H1 (cell line): Measurements from ENCODE around the gene ARPC3.

Experiments used
- CBX5 ChIP-seq: fragments of 300-800, 300-1000 bp; sonication (generic); IDR thresholded peaks from 2 replicates; pipeline ENCODE4 v1.7.1; 2016; ENCODE audit warnings: antibody characterized with exemption, low read length, low read depth
- EP300 ChIP-seq, 2 experiments: IDR thresholded peaks; 1 replicate in 1 of 2; 2 replicates in 1 of 2; pipeline ENCODE4 v1.6.1; 2011 to 2012; ENCODE audit warnings: low read depth in 2 of 2, low read length in 2 of 2, mild to moderate bottlenecking in 2 of 2, borderline replicate concordance in 1 of 2, inconsistent platforms in 1 of 2, moderate library complexity in 1 of 2
- EZH2 ChIP-seq: fragments of 200-600 bp; sonication (generic); IDR thresholded peaks from 2 replicates; pipeline ENCODE4 v1.7.1; 2012; ENCODE audit warnings: low read depth, mild to moderate bottlenecking, moderate library complexity, low read length, inconsistent platforms; ENCODE audit not compliant: severe bottlenecking
- RAD21 ChIP-seq, 2 experiments: IDR thresholded peaks in 1 of 2; conservative IDR thresholded peaks in 1 of 2; 2 replicates each; pipeline ENCODE4 v1.6.1; 2011; ENCODE audit warnings: low read depth in 2 of 2, low read length in 2 of 2, improper control_type of control experiment in 1 of 2, inconsistent platforms in 1 of 2, mild to moderate bottlenecking in 1 of 2, moderate library complexity in 1 of 2
- TAF1 ChIP-seq: IDR thresholded peaks from 2 replicates; pipeline ENCODE4 v1.6.1; 2011; ENCODE audit warnings: mild to moderate bottlenecking, low read depth, low read length
- ZNF274 ChIP-seq: IDR thresholded peaks from 2 replicates; pipeline ENCODE4 v1.7.0; 2012; ENCODE audit warnings: low read length, borderline replicate concordance; ENCODE audit errors: extremely low read depth
- TF ChIP-seq, protein P1 (sequence below), 3 experiments: IDR thresholded peaks; 1 replicate in 2 of 3; 2 replicates in 1 of 3; pipeline versions ENCODE4 v1.5.1 to v1.6.1; 2011; ENCODE audit warnings: low read length in 3 of 3, mild to moderate bottlenecking in 3 of 3, inconsistent platforms in 2 of 3, low read depth in 1 of 3, moderate library complexity in 1 of 3; ENCODE audit not compliant: insufficient read depth in 1 of 3; ENCODE audit errors: control extremely low read depth in 1 of 3

DNA sequence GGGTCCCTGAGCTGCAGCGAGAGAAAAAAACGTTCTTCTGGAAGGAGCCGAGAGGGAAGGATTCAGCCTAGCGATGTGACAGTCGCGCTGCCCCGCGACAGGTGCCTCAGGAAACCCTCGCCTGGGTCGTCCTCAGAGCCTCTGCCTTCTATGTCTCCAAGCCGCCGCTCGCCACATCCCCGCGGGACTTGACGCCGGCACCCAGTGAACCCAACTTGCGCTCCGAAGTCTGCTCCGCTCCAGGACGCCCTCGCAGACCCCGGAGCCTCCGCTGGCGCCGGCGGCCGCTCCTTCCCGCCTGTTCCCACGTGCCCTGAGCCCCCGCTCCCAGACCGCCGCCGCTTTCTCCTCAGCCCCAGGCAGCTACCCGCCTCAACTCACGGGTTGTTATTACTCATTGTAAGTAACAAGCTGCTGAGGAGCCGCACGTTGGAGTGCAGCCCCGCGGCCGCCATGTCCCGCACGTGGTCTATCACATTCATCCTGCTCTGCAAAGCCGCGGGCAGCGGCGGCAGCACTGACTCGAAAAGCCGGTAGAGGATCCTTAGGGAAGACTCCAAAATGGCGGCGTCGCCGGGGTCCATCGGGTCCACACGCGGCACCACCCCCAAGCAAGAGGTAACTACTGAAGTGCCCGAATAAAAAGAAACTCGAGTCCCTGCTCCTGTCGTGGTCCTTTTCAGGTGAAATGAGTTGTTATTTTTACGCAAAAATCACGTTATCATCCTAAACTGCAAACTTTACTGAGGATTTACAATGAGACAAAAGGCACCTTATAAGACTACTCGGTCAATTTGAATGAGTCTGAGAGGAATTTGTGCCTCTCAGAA, 46.8 kb downstream of the ARPC3 start, which contains the start of gene ANAPC7:
- TF ChIP-seq, protein P1, sequence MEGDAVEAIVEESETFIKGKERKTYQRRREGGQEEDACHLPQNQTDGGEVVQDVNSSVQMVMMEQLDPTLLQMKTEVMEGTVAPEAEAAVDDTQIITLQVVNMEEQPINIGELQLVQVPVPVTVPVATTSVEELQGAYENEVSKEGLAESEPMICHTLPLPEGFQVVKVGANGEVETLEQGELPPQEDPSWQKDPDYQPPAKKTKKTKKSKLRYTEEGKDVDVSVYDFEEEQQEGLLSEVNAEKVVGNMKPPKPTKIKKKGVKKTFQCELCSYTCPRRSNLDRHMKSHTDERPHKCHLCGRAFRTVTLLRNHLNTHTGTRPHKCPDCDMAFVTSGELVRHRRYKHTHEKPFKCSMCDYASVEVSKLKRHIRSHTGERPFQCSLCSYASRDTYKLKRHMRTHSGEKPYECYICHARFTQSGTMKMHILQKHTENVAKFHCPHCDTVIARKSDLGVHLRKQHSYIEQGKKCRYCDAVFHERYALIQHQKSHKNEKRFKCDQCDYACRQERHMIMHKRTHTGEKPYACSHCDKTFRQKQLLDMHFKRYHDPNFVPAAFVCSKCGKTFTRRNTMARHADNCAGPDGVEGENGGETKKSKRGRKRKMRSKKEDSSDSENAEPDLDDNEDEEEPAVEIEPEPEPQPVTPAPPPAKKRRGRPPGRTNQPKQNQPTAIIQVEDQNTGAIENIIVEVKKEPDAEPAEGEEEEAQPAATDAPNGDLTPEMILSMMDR (IDR thresholded peaks at IDR 0.05; ENCODE audit: control extremely low read depth in 1 of 3, insufficient read depth in 1 of 3, low read depth in 1 of 3, low read length in 3 of 3): no peak
- peak; percentile 2 to 31; a peak in 2 of 4 replicates for TF ChIP-seq RAD21 (IDR thresholded peaks at IDR 0.05 in 1 of 2, conservative IDR thresholded peaks at IDR 0.05 in 1 of 2; ENCODE audit: low read depth in 2 of 2, low read length in 2 of 2)
- TF ChIP-seq ZNF274: no peak
- no peak for TF ChIP-seq EZH2
- no peak for TF ChIP-seq EP300 (IDR thresholded peaks at IDR 0.05; ENCODE audit: borderline replicate concordance in 1 of 2, low read depth in 2 of 2, low read length in 2 of 2)
- peak; percentile 94 for TF ChIP-seq TAF1
- TF ChIP-seq CBX5: no peak
